Fibroblast of peridontal ligament (primary cell): ENCODE results near the gene CD7.

Source experiments
- DNase-seq: peaks from one replicate; pipeline ENCODE4 v3.0.0-alpha.2; 2010; ENCODE audit errors: extremely low read depth

CD7 gene

GRCh38 chr17:82328141-82328993, 11.0 kb upstream of the CD7 start:
- no peak for DNase-seq

- DNase-seq, result no peak
These were observed 10.3 kb upstream of the CD7 start for GRCh38 chr17:82327757-82328140.

- DNase-seq, result no peak
These were observed 9.9 kb upstream of the CD7 start for GRCh38 chr17:82327289-82327688.

- no peak for DNase-seq
These were observed 8.1 kb upstream of the CD7 start for GRCh38 chr17:82325286-82326180.

DNA sequence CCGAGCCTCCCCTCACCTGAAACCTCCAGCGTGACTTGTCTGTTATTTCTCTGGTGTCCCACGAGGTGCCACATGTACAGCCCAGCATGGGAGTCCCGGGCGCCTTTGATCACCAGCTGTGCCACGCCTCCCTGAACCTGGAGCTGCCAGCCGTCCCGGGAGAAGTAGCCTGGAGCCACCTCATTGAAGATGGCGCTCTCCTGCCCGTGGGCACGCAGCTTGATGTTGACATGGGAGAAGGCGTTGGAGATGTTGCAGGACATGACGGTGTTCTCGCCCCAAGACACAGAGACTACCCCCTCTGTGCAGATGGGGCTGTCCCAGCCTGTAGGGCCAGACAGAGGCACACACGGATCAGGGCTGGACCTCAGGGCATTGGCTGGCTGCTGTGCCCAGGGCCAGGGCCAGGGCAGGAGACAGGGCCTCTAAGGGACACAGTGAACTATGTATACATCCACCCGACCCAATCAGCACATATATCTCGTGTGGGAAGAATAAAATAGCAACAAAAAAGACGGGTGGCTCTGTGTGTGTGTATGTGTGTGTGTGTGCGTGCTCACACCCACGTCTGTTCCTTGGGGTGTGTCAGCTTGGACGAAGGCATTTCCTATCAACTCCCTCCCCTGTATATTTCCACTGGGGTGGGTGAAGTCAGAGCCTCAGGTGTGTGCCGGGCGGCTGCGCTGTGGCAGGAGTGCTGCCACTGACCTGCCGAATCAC, 7.3 kb upstream of the CD7 start:
- DNase-seq, result no peak

DNA sequence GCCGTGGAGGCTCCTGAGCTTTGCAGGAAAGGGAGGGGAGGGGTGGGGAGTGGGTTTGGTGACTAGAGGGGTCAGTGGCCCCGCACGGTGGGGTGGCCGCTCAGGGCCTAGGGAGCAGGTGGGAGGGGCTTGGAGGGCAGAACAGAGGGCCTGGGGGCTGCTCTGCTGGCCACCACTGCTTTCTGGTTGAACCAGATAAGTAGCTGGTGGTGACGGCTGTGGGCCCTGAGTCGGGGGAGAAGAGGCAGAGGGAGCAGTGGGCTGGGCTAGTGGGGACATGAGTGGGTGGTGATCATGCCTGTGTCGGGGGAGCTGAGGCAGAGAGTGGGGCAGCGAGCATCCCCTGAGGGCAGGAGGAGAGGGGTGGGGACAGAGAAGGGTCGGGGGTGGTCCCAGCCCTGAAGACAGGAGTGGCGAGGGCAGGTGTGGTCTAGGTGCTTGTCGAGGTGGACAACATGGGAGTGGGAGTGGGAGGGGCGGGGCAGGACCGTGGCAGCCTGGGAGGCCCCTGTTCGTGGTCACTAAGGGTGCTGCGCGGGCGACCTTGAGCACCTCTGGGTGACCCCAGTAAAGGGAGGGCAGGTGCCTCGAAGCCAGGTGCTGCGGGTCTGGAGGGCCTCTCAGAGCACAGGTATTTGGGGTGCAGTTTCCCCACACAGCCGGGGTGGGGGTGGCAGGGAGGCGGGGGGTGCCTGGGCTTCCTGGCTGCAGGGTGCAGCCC, 6.3 kb upstream of the CD7 start:
- DNase-seq, result no peak

- no peak for DNase-seq
These were observed 5.4 kb upstream of the CD7 start for GRCh38 chr17:82322526-82323453.

GRCh38 chr17:82321947-82322466, 4.6 kb upstream of the CD7 start:
- DNase-seq, result no peak

DNA sequence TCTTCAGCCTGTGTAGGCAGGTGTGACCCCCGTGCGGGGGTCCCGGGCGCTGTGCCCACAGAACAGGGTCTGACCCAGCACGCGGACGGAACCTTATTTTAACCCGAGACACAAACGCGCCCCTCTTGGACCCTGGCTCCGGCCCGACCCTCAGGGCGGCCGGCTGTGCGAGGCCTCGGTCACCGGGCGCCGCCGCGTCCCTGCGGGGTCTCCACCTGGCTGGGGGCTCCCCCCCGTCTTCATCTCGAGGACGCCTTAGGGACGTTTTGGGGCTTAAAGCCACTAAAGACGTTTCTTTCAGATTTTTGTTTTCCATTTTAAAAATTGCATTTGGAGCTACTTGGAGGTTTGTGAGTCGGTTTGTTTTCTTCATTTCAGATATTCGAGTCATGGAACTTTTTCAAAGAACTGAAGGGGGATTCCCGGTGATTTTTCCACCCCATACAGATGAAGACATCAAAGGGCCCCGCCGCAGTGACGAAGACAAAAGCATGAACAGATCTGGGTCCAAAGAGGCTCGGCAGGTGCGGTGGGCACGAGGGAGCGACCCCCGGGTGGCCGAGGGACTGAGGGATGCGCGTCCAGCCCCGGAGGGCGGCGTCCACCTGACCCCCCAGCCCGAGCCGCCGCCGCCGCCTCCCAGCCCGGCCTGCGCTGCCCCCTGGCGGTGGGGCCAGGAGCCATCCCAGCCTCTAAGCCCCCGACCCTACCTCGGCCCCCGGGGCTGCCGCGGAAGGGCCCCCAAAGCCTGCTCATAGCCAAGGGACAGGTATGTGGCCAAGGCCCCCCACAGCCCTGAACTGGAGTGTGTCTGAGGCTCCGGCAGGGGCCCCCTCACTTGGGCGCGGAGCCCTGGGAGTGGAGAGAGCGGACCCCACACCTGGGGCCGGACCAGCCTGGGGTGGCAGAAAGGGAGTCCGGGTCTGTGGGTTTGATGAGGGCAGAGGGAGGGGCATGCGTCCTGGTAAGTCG, 3.8 kb upstream of the CD7 start:
- DNase-seq, result no peak

DNA sequence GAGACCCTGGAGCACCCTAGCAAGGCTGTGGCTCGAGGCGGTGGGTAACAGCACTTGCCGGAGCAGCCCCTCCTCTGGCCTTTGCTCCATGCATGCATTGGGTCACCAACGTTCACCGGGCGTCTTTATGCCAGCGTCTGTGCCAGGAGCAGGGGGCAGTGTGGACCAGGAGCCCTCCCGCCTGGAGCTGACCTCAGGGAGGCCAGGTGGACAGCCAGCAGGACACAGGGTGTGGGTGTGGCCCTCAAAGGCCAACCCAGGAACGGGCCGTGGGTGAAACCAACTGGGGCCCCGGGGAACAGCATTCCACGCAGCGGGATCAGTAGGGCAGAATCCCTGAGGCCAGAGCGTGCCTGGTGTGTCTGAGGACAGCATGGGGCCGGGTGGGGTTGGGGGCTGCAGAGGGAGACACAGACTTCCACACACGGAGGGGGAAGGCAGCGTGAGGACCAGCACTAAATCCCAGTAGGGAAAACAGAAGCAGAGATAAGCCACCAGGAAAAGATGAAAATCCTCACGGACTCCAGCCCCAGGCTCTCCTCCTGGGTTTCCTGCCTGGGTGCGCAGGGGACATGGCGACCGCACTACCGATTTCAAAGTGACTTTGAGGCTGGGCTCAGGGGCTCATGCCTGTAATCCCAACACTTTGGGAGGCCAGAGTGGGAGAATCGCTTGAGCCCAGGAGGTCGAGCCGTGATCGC, 2.9 kb upstream of the CD7 start:
- DNase-seq, result no peak

DNA sequence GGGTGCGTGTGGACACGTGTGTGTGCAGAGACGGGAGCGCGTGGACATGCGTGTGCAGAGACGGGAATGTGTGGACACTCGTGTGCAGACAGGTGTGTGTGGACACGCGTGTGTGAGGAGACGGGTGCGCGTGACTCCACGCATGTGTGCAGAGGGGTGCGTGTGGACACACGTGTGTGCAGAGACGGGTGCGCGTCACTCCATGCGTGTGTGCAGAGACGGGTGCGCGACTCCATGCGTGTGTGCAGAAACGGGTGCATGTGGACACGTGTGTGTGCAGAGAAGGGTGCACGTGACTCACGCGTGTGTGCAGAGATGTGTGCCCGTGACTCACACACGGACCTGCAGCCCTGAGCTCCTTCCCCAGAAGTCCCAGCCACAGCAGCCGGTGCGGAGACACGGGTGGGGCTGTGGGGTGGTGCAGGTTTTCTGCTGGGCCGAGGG, 2.2 kb upstream of the CD7 start:
- DNase-seq, result no peak

DNA sequence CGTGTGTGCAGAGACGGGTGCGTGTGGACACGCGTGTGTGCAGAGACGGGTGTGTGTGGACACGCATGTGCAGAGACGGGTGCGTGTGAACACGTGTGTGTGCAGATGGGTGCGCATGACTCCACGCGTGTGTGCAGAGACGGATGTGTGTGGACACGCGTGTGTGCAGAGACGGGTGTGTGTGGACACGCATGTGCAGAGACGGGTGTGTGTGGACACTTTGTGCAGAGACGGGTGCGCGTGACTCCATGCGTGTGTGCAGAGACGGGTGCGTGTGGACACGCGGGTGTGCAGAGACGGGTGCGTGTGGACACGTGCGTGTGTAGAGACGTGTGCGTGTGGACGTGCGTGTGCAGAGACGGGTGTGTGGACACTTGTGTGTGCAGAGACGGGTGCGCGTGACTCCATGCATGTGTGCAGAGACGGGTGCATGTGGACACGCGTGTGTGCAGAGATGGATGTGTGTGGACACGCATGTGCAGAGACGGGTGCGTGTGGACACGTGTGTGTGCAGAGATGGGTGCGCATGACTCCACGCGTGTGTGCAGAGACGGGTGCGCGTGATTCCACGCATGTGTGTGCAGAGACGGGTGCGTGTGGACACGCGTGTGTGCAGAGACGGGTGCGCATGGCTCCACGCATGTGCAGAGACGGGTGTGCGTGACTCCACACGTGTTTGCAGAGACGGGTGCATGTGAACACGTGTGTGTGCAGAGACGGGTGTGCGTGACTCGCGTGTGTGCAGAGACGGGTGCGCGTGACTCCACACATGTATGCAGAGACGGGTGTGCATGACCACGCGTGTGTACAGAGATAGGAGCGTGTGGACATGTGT, 1.6 kb upstream of the CD7 start:
- DNase-seq, result no peak

DNA sequence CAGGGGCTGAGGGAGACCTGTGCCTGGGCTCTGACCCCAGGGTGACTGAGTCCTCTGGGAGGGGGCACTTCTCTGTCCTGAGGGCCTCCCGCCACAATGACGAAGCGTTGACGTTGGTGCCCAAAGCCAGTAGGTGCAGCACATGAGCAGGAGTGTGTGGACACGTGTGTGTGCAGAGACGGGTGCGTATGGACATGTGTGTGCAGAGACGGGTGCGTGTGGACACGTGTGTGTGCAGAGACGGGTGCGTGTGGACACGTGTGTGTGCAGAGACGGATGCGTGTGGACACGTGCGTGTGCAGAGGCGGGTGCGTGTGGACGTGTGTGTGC, 726 bp upstream of the CD7 start:
- DNase-seq, result no peak

GRCh38 chr17:82316651-82317393, 586 bp downstream of the CD7 start:
- no peak for DNase-seq

GRCh38 chr17:82315703-82316358, 1.6 kb downstream of the CD7 start:
- DNase-seq, result no peak
